ENCODE results near the gene ANKRD45.
"Not testable (repeated sequence)": the region's sequence is repeated elsewhere in the genome, so short reads cannot be mapped to it uniquely, and the experiment has no call there.

Gene ANKRD45

GRCh38 chr1:173702736-173703135 is 33.1 kb upstream of the ANKRD45 start:
- DNase-seq (ENCODE audit: low read depth in 2 of 2), result no peak
- TF ChIP-seq CTCF (IDR thresholded peaks at IDR 0.05; ENCODE audit: low read depth, low read length), result no peak
- H3K4me3 ChIP-seq (replicated peaks in 1 of 2; ENCODE audit: low read depth in 2 of 2, low read length in 2 of 2), result no peak overlapping the region

GRCh38 chr1:173701299-173701698 is 31.6 kb upstream of the ANKRD45 start:
- H3K4me3 ChIP-seq (replicated peaks in 1 of 2; ENCODE audit: low read depth in 2 of 2, low read length in 2 of 2); DNase-seq (ENCODE audit: low read depth in 2 of 2): not testable (repeated sequence)

- no peak for DNase-seq (ENCODE audit: low read depth in 2 of 2)
- no peak overlapping the region for H3K4me3 ChIP-seq (replicated peaks in 1 of 2; ENCODE audit: low read depth in 2 of 2, low read length in 2 of 2)
- TF ChIP-seq CTCF (IDR thresholded peaks at IDR 0.05; ENCODE audit: low read depth, low read length), result no peak
These were observed 23.6 kb upstream of the ANKRD45 start for GRCh38 chr1:173693238-173693637.

- no peak for TF ChIP-seq CTCF (IDR thresholded peaks at IDR 0.05; ENCODE audit: low read depth, low read length)
- DNase-seq (ENCODE audit: low read depth in 2 of 2), result no peak
- no peak overlapping the region for H3K4me3 ChIP-seq (replicated peaks in 1 of 2; ENCODE audit: low read depth in 2 of 2, low read length in 2 of 2)
These were observed 18.6 kb upstream of the ANKRD45 start for GRCh38 chr1:173688300-173688699.

GRCh38 chr1:173685121-173685520 is 15.5 kb upstream of the ANKRD45 start:
- H3K4me3 ChIP-seq (replicated peaks in 1 of 2; ENCODE audit: low read depth in 2 of 2, low read length in 2 of 2); DNase-seq (ENCODE audit: low read depth in 2 of 2): not testable (repeated sequence)

GRCh38 chr1:173683838-173684237 is 14.2 kb upstream of the ANKRD45 start:
- not testable (repeated sequence) for H3K4me3 ChIP-seq (replicated peaks in 1 of 2; ENCODE audit: low read depth in 2 of 2, low read length in 2 of 2); DNase-seq (ENCODE audit: low read depth in 2 of 2)

- TF ChIP-seq CTCF (IDR thresholded peaks at IDR 0.05; ENCODE audit: low read depth, low read length), result no peak
- H3K4me3 ChIP-seq (replicated peaks in 1 of 2; ENCODE audit: low read depth in 2 of 2, low read length in 2 of 2), result no peak overlapping the region
- DNase-seq (ENCODE audit: low read depth in 2 of 2), result no peak
These were observed 12.5 kb upstream of the ANKRD45 start for GRCh38 chr1:173682184-173682583.

GRCh38 chr1:173680152-173680551 is 10.5 kb upstream of the ANKRD45 start:
- not testable (repeated sequence) for DNase-seq (ENCODE audit: low read depth in 2 of 2); H3K4me3 ChIP-seq (replicated peaks in 1 of 2; ENCODE audit: low read depth in 2 of 2, low read length in 2 of 2)

- not testable (repeated sequence) for H3K4me3 ChIP-seq (replicated peaks in 1 of 2; ENCODE audit: low read depth in 2 of 2, low read length in 2 of 2); DNase-seq (ENCODE audit: low read depth in 2 of 2)
These were observed 4.8 kb upstream of the ANKRD45 start for GRCh38 chr1:173674496-173674895.

- DNase-seq (ENCODE audit: low read depth in 2 of 2), result peak in 1 of 2 donors; percentile 50
- H3K4me3 ChIP-seq (replicated peaks in 1 of 2; ENCODE audit: low read depth in 2 of 2, low read length in 2 of 2), result no peak overlapping the region
- no peak for TF ChIP-seq CTCF (IDR thresholded peaks at IDR 0.05; ENCODE audit: low read depth, low read length)
These were observed 3.0 kb downstream of the ANKRD45 start for GRCh38 chr1:173666646-173667045.
